GM12878 (cell line): ENCODE data around the gene GSTCD. TPM values are rescaled to one million over a fixed set of nuclear protein-coding genes. Genes with fewer than 3 reads are reported as not detected.

Experiments used
- ATAC-seq: fragments of 200-7000 bp; cut with Tn5 transposase; 3 replicates; pipeline ENCODE4 v1.9.1; 2020; ENCODE audit warnings: mild to moderate bottlenecking, moderate library complexity
- BruUV-seq: library from RNA; stranded (reverse); fragments of 400-500 nt; replicated peaks from 2 replicates; lab custom pipeline; 2021; lab: Mats Ljungman, UMichigan
- CTCF ChIA-PET: fragments of 300-600 bp; sonication (Branson Sonifier 250); formaldehyde crosslinking; extraction: SDS; loops from one replicate; lab custom pipeline; 2021; ENCODE audit warnings: inconsistent platforms; lab: Yijun Ruan, JAX
- POLR2A ChIA-PET: fragments of 350-600 bp; formaldehyde crosslinking; extraction: SDS; loops from one replicate; lab custom pipeline; 2021; ENCODE audit warnings: inconsistent platforms; lab: Charles Lee
- RAD21 ChIA-PET: fragments of 300-600 bp; sonication (Branson Sonifier 250); formaldehyde crosslinking; loops from one replicate; lab custom pipeline; 2023; ENCODE audit warnings: antibody characterized with exemption; ENCODE audit not compliant: unreplicated experiment; lab: Charles Lee
- SMC1A ChIA-PET: fragments of 300-600 bp; sonication (Branson Sonifier 250); formaldehyde crosslinking; loops from one replicate; lab custom pipeline; 2023; ENCODE audit not compliant: unreplicated experiment, uncharacterized antibody; lab: Charles Lee
- DNase-seq: peaks from one replicate; pipeline ENCODE4 v3.0.0-alpha.2; 2011; ENCODE audit warnings: low read depth, low spot score
- FAIRE-seq: peaks from 3 replicates; lab custom pipeline; 2011; peaks lifted over from hg19 to GRCh38; lab: Jason Lieb, UNC
- H2AFZ ChIP-seq: 2 replicates; pipeline ENCODE4 v1.6.0; 2011; ENCODE audit warnings: low read depth, low read length, control low read depth; ENCODE audit not compliant: control insufficient read depth
- H3K27ac ChIP-seq: 2 replicates; pipeline ENCODE4 v1.5.1; 2011; ENCODE audit warnings: control low read depth; ENCODE audit not compliant: control insufficient read depth, insufficient read depth
- H3K27me3 ChIP-seq, 2 experiments: replicated peaks in 1 of 2; 2 replicates each; pipeline versions ENCODE4 v1.6.0 to v1.6.1; 2011; ENCODE audit warnings: low read length in 1 of 2; ENCODE audit not compliant: control insufficient read depth in 2 of 2, insufficient read depth in 2 of 2
- H3K36me3 ChIP-seq, 2 experiments: 2 replicates each; pipeline ENCODE4 v1.5.1; 2011; ENCODE audit warnings: low read length in 1 of 2; ENCODE audit not compliant: control insufficient read depth in 2 of 2, insufficient read depth in 2 of 2
- H3K4me1 ChIP-seq: 2 replicates; pipeline ENCODE4 v1.6.1; 2011; ENCODE audit warnings: mild to moderate bottlenecking, low read length, moderate library complexity, mixed read lengths; ENCODE audit not compliant: control insufficient read depth, insufficient read depth
- H3K4me2 ChIP-seq: 2 replicates; pipeline ENCODE4 v1.6.0; 2011; ENCODE audit warnings: control low read depth; ENCODE audit not compliant: control insufficient read depth, insufficient read depth
- H3K4me3 ChIP-seq: fragments of 200-600 bp; sonication (generic); 2 replicates; pipeline ENCODE4 v1.5.1; 2016
- H3K79me2 ChIP-seq: 2 replicates; pipeline ENCODE4 v1.6.0; 2011; ENCODE audit warnings: low read length; ENCODE audit not compliant: control insufficient read depth, insufficient read depth
- H3K9ac ChIP-seq: 2 replicates; pipeline ENCODE4 v1.8.0; 2011; ENCODE audit warnings: low read length, control low read depth, mixed read lengths; ENCODE audit not compliant: control insufficient read depth, insufficient read depth
- H3K9me3 ChIP-seq: replicated peaks from 3 replicates; pipeline ENCODE4 v1.5.1; 2011; ENCODE audit warnings: mild to moderate bottlenecking, low read length; ENCODE audit not compliant: control insufficient read depth, insufficient read depth
- H4K20me1 ChIP-seq: 2 replicates; pipeline ENCODE4 v1.6.0; 2011; ENCODE audit not compliant: control insufficient read depth, insufficient read depth
- CEBPZ ChIP-seq: fragments of 150-350 bp; IDR thresholded peaks from 2 replicates; pipeline ENCODE4 v1.6.1; 2016; ENCODE audit warnings: low read depth, low read length
- E2F8 ChIP-seq: fragments of 450-650 bp; IDR thresholded peaks from 2 replicates; pipeline ENCODE4 v1.6.1; 2018; ENCODE audit warnings: mild to moderate bottlenecking, low read depth, moderate library complexity; ENCODE audit not compliant: partially characterized antibody
- NKRF ChIP-seq: fragments of 450-650 bp; conservative IDR thresholded peaks from 2 replicates; pipeline ENCODE4 v1.6.1; 2017; ENCODE audit warnings: mild to moderate bottlenecking, moderate library complexity
- NR2C2 ChIP-seq: IDR thresholded peaks from 2 replicates; pipeline ENCODE4 v1.6.1; 2011; ENCODE audit warnings: borderline replicate concordance, low read depth; ENCODE audit not compliant: control insufficient read depth, insufficient read length
- PKNOX1 ChIP-seq: fragments of 450-650 bp; IDR thresholded peaks from 2 replicates; pipeline ENCODE4 v1.6.1; 2016; ENCODE audit warnings: mild to moderate bottlenecking
- SIX5 ChIP-seq: IDR thresholded peaks from 2 replicates; pipeline ENCODE4 v1.6.1; 2011; ENCODE audit warnings: mild to moderate bottlenecking, low read depth, low read length, moderate library complexity; ENCODE audit not compliant: severe bottlenecking
- SKIL ChIP-seq: fragments of 450-650 bp; IDR thresholded peaks from 2 replicates; pipeline ENCODE4 v1.6.1; 2017; ENCODE audit warnings: mild to moderate bottlenecking, low read depth, inconsistent platforms; ENCODE audit not compliant: poor library complexity, severe bottlenecking
- SUPT20H ChIP-seq: IDR thresholded peaks from 2 replicates; pipeline ENCODE4 v1.6.1; 2011; ENCODE audit warnings: low read depth, mild to moderate bottlenecking, low read length, moderate library complexity, borderline replicate concordance; ENCODE audit not compliant: control insufficient read depth
- WGBS: methylation state at CpG from one replicate; pipeline ENCODE4 v1.1.6; 2016; ENCODE audit warnings: low lambda C conversion rate; ENCODE audit not compliant: insufficient replicate concordance, insufficient coverage; ENCODE audit errors: missing lambda C conversion rate; 5-methylcytosine and 5-hydroxymethylcytosine counted together
- in situ Hi-C: fragments of 300-500 bp; cut with MboI; formaldehyde crosslinking; loops from 9 replicates; pipeline ENCODE4 v1.14.3; 2018; ENCODE audit warnings: mixed read lengths
- intact Hi-C: fragments of 100-400 bp; cut with micrococcal nuclease; formaldehyde crosslinking; loops from one replicate; pipeline ENCODE4 v1.14.2; 2022; ENCODE audit not compliant: unreplicated experiment
- polyA plus RNA-seq, 11 experiments: library from polyadenylated mRNA; depleted of rRNA in 4 of 11; unstranded in 6 of 11; stranded (reverse) in 5 of 11; fragments of >200 nt; fragmentation: Nextera tagmentation in 4 of 11; fragmentation: Illumina TruSeq in 1 of 11; extraction: Ambion mirVana in 4 of 11; extraction: Trizol in 1 of 11; gene quantifications; 1 replicate in 1 of 11; 2 replicates in 10 of 11; pipeline versions ENCODE4 v1.2.1 to v1.2.3, GENCODE V29; 2011 to 2016; ENCODE audit warnings: inconsistent platforms in 2 of 11, missing spikeins in 2 of 11, low read depth in 1 of 11
- total RNA-seq, 4 experiments: library from RNA; depleted of rRNA in 3 of 4; stranded (reverse); fragments of >200 nt in 3 of 4; fragmentation: Illumina TruSeq in 1 of 4; extraction: Trizol in 1 of 4; gene quantifications; 2 replicates each; pipeline versions ENCODE4 v1.2.1 to v1.2.3, GENCODE V29; 2013 to 2021

GSTCD gene
- total and polyA plus RNA-seq, 10 of the 15 experiments (the other 5 are each of a cell fraction or from before 2014, with no cell fraction given): 4.3 to 28.4 (median 14.1) TPM

- TF ChIP-seq NKRF: no peak
- TF ChIP-seq NR2C2: no peak
- no peak for TF ChIP-seq E2F8
- TF ChIP-seq SUPT20H: no peak
Observed at GRCh38 chr4:105674011-105674410, 34.6 kb upstream of the GSTCD start (continued).

GRCh38 chr4:105677709-105678108 lies 30.9 kb upstream of the GSTCD start:
- intact Hi-C loops: no loop called here
- CTCF ChIA-PET: interaction anchor here (0.8 to 1.6 kb wide), 2 partner anchors 11 to 37 kb away, joined by 3 to 4 read pairs; no protein-coding TSS in a partner anchor
- H3K9me3 ChIP-seq: no peaks in the 10 kb centered on the region
- H2AFZ ChIP-seq: no peak overlapping the region
- POLR2A ChIA-PET: interaction anchor here (0.6 kb wide), 1 partner anchor 98 kb away, joined by 3 read pairs; no protein-coding TSS in a partner anchor
- H3K9ac ChIP-seq: no peak overlapping the region
- SMC1A ChIA-PET: interaction anchor here (0.6 to 2.9 kb wide), 2 partner anchors 11 to 621 kb away, joined by 3 to 13 read pairs; no protein-coding TSS in a partner anchor
- H3K36me3 ChIP-seq: peaks cover 2% of the 10 kb centered on the region in 2 experiments; a peak in 3 of 4 replicates
- H3K27ac ChIP-seq: no peak overlapping the region
- H3K4me3 ChIP-seq: no peak overlapping the region
- no peak overlapping the region for H3K4me2 ChIP-seq
- RAD21 ChIA-PET: interaction anchor here (0.9 to 1.5 kb wide), 2 partner anchors 157 to 170 kb away, joined by 3 to 4 read pairs; no protein-coding TSS in a partner anchor
- no peaks in the 10 kb centered on the region for H3K27me3 ChIP-seq
- ATAC-seq: no peak
- H3K4me1 ChIP-seq: no peaks in the 10 kb centered on the region
- no peak for DNase-seq
- WGBS: 45% methylated on average over 2 of the region's 2 CpGs
- no TSS peak for BruUV-seq
- FAIRE-seq: no peak
- H4K20me1 ChIP-seq: no peaks in the 10 kb centered on the region
- in situ Hi-C loops: no loop called here
- H3K79me2 ChIP-seq: no peaks in the 10 kb centered on the region
- TF ChIP-seq SIX5 (no peak), PKNOX1 (no peak), CEBPZ (no peak), SKIL (no peak)
